ENCODE data around the gene SHROOM3.

The SHROOM3 gene

GRCh38 chr4:76655566-76656479, 220.8 kb downstream of the SHROOM3 start:
- no peak for DNase-seq (ENCODE audit: low spot score)
- no peak for FAIRE-seq

- DNase-seq (ENCODE audit: low spot score) (no peak), FAIRE-seq (no peak)
Measured at GRCh38 chr4:76657443-76657842, 222.4 kb downstream of the SHROOM3 start.

GRCh38 chr4:76658231-76659102, 223.4 kb downstream of the SHROOM3 start:
- FAIRE-seq (peak; percentile 76), DNase-seq (ENCODE audit: low spot score) (peak; percentile 63)

- DNase-seq (ENCODE audit: low spot score) (peak; percentile 45), FAIRE-seq (no peak)
Measured at GRCh38 chr4:76659103-76659490, 224.1 kb downstream of the SHROOM3 start.

- DNase-seq (ENCODE audit: low spot score) (no peak), FAIRE-seq (no peak)
Measured at GRCh38 chr4:76663824-76664223, 228.8 kb downstream of the SHROOM3 start.

GRCh38 chr4:76665153-76665552, 230.1 kb downstream of the SHROOM3 start:
- DNase-seq (ENCODE audit: low spot score) (peak; percentile 67), FAIRE-seq (peak; percentile 34)

- FAIRE-seq (no peak), DNase-seq (ENCODE audit: low spot score) (no peak)
Measured at GRCh38 chr4:76665721-76666120, 230.7 kb downstream of the SHROOM3 start.

GRCh38 chr4:76666944-76667532, 232.0 kb downstream of the SHROOM3 start:
- DNase-seq (ENCODE audit: low spot score) = no peak
- no peak for FAIRE-seq

- DNase-seq (ENCODE audit: low spot score) (no peak), FAIRE-seq (no peak)
Measured at GRCh38 chr4:76670631-76671030, 235.6 kb downstream of the SHROOM3 start.

GRCh38 chr4:76673362-76673761, 238.3 kb downstream of the SHROOM3 start:
- no peak for DNase-seq (ENCODE audit: low spot score)
- FAIRE-seq = no peak

GRCh38 chr4:76674983-76675382, 240.0 kb downstream of the SHROOM3 start:
- DNase-seq (ENCODE audit: low spot score) = no peak
- no peak for FAIRE-seq

GRCh38 chr4:76677571-76678326, 242.7 kb downstream of the SHROOM3 start:
- FAIRE-seq = no peak
- DNase-seq (ENCODE audit: low spot score) = no peak

- no peak for FAIRE-seq
- DNase-seq (ENCODE audit: low spot score) = no peak
Measured at GRCh38 chr4:76679691-76680090, 244.7 kb downstream of the SHROOM3 start.

- FAIRE-seq = no peak
Measured at GRCh38 chr4:76680952-76681351, 245.9 kb downstream of the SHROOM3 start.

GRCh38 chr4:76681996-76682395, 247.0 kb downstream of the SHROOM3 start:
- peak; percentile 53 for DNase-seq (ENCODE audit: low spot score)
- FAIRE-seq = peak; percentile 2

More at GRCh38 chr4:76680952-76681351, 245.9 kb downstream of the SHROOM3 start:
- no peak for DNase-seq (ENCODE audit: low spot score)

GRCh38 chr4:76683144-76683543, 248.1 kb downstream of the SHROOM3 start:
- FAIRE-seq (no peak), DNase-seq (ENCODE audit: low spot score) (no peak)

- no peak for FAIRE-seq
- DNase-seq (ENCODE audit: low spot score) = no peak
Measured at GRCh38 chr4:76687746-76688448, 252.9 kb downstream of the SHROOM3 start.

- DNase-seq (ENCODE audit: low spot score) (no peak), FAIRE-seq (no peak)
Measured at GRCh38 chr4:76688619-76689144, 253.7 kb downstream of the SHROOM3 start.

- DNase-seq (ENCODE audit: low spot score) (no peak), FAIRE-seq (no peak)
Measured at GRCh38 chr4:76689145-76689817, 254.3 kb downstream of the SHROOM3 start.
